IPS DF 6.9 (cell line): ENCODE measurements around the gene RHOBTB3.
"Not testable (repeated sequence)": the region's sequence is repeated elsewhere in the genome, so short reads cannot be mapped to it uniquely, and the experiment has no call there.

Experiments
- DNase-seq: peaks from one replicate; pipeline ENCODE4 v3.0.0-alpha.2; 2013; ENCODE audit warnings: low read depth, low spot score
- H3K27ac ChIP-seq: one replicate; pipeline ENCODE4 v1.5.1; 2013; ENCODE audit warnings: low read length, control low read depth
- H3K27me3 ChIP-seq: 2 replicates; pipeline ENCODE4 v1.6.1; 2013; ENCODE audit warnings: mild to moderate bottlenecking, low read length; ENCODE audit not compliant: control insufficient read depth, insufficient read depth
- H3K36me3 ChIP-seq: 2 replicates; pipeline ENCODE4 v1.6.1; 2013; ENCODE audit warnings: low read length; ENCODE audit not compliant: control insufficient read depth, insufficient read depth
- H3K4me1 ChIP-seq: 2 replicates; pipeline ENCODE4 v1.6.1; 2013; ENCODE audit warnings: low read length; ENCODE audit not compliant: control insufficient read depth, insufficient read depth
- H3K4me3 ChIP-seq: 2 replicates; pipeline ENCODE4 v1.5.1; 2013; ENCODE audit warnings: mild to moderate bottlenecking, low read length
- H3K9me3 ChIP-seq: 2 replicates; pipeline ENCODE4 v1.6.1; 2013; ENCODE audit warnings: low read length, inconsistent platforms; ENCODE audit not compliant: control insufficient read depth, insufficient read depth
- WGBS: extraction: QIAGEN DNeasy Blood & Tissue Kit; methylation state at CpG from one replicate; pipeline ENCODE4 v1.1.7; 2013; ENCODE audit warnings: mixed read lengths, missing lambda C conversion rate; ENCODE audit not compliant: insufficient read length, insufficient coverage; 5-methylcytosine and 5-hydroxymethylcytosine counted together

Gene RHOBTB3

GRCh38 chr5:95803271-95804148, 72.4 kb downstream of the RHOBTB3 start:
- H3K4me1 ChIP-seq: no peaks in the 10 kb centered on the region; the same call in 1 of the 2 replicates
- no CpG with 5 or more reads among the region's 6 CpGs for WGBS
- no peak overlapping the region for H3K4me3 ChIP-seq
- no peak overlapping the region for H3K27ac ChIP-seq
- no peaks in the 10 kb centered on the region for H3K9me3 ChIP-seq
- H3K27me3 ChIP-seq: no peaks in the 10 kb centered on the region
- H3K36me3 ChIP-seq: no peaks in the 10 kb centered on the region
- DNase-seq: no peak

DNA sequence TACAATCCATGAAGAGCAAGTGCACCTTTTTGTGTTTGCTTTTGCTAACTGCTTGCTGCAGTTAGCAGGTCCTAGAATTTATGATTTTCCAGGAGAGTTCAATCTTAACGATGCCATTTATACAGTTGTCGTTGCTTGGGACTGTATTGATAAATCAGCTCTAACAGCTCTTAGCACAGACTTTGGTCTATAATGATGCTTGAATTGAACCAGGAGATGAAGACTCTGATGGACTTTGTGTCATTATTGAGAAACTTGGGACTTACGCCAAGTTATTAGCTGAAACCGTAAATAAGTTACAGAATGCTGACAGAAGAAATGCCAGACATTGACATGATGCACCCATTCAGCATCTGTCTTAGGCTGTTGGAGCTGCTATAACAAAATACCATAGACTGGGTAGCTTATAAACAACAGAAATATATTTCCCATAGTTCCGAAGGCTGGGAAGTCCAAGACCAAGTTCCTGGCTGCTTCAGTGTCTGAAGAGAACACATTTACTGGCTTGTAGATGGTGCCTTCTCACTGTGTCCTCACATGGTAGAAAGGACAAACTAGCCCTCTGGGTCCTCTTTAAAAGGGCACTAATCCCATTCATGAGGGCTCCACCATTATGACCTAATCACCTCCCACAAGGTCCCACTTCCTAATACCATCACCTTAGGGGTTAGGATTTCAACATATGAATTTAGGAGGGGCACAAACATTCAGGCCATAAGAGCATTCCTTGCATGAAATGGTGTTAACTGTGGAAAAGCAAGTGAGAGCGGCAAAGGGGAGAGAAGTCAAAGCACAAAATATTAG, 73.8 kb downstream of the RHOBTB3 start:
- H3K9me3 ChIP-seq: no peaks in the 10 kb centered on the region
- H3K36me3 ChIP-seq: no peaks in the 10 kb centered on the region
- no CpG with 5 or more reads among the region's 6 CpGs for WGBS
- peaks cover 3% of the 10 kb centered on the region for H3K4me1 ChIP-seq
- no peak for DNase-seq
- H3K4me3 ChIP-seq: no peak overlapping the region
- H3K27me3 ChIP-seq: no peaks in the 10 kb centered on the region
- no peak overlapping the region for H3K27ac ChIP-seq

GRCh38 chr5:95806687-95807086, 75.6 kb downstream of the RHOBTB3 start:
- Histone ChIP-seq H3K4me3 (no peak overlapping the region), H3K36me3 (no peaks in the 10 kb centered on the region), H3K9me3 (no peaks in the 10 kb centered on the region), H3K27me3 (no peaks in the 10 kb centered on the region), H3K27ac (no peak overlapping the region), H3K4me1 (peaks cover 3% of the 10 kb centered on the region)
- DNase-seq: no peak
- WGBS: no CpG with 5 or more reads among the region's 7 CpGs

DNA sequence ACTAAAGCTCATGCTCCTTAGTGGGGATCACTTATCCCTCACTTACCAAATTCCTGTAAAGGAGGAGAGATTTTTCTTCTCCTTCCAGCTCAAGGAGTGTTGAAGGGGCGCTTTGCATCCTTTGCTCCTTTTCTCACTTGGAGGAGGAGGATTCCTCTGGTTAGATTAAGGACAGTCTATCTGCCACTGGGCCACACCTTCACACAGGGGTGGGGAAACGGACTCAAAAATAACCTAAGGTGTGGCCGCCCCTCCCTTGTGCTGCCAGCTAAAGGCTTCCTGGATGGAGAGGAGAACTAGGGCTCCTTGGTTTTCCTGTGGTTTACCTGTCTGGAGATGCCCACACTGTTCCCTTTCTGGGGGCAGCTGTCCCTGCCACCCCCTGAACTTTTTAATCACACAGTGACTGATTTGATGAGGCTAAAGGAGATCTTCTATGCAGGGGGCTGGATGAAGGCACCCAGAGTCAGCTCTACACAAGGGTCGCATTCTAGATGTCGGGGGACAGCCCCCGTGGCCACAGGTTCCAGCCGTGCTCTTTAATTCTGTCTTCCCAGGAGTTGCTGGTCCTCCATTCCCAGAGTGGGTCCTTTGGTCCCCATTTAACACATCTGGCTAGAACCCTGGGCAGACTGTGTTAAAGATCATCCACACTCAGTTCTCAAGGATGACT, 77.0 kb downstream of the RHOBTB3 start:
- Histone ChIP-seq H3K4me3 (no peak overlapping the region), H3K27ac (no peak overlapping the region), H3K4me1 (peaks cover 3% of the 10 kb centered on the region), H3K36me3 (no peaks in the 10 kb centered on the region), H3K27me3 (no peaks in the 10 kb centered on the region), H3K9me3 (no peaks in the 10 kb centered on the region)
- DNase-seq: no peak
- no CpG with 5 or more reads among the region's 7 CpGs for WGBS

DNA sequence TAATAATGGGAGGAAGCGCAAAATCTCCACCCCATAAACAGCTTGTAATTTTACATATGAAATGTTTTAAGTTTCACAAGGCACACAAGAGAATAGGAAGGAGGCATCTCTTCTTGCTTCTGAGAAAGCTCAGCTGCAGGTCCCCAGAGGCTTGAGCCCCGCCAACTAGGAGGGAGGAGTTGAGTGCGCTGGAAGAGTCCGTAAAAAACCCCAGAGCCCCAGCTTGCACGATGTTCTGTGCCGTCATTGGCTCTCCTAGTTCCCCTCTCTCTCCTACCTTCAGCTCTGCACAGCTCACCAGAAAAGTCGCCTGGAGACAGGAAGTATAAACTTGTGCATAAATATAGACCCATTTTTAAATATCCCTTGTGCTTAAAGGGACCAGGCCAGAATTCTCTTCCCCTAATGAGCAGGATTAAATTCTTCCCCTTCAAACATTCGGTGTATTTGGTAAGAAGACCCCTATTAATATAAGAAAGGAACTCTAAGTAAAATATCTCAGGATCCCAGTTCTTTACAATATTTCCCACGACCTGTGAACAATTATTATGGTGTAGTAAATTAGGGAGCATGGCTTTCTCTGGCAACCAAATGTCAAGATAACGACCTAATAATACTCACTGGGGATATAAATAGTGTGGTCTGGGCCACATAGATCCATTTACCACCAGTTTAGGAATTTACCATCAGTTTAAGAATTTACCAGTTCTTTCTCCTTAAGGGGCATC, 77.7 kb downstream of the RHOBTB3 start:
- WGBS: no CpG with 5 or more reads among the region's 10 CpGs
- no peaks in the 10 kb centered on the region for H3K36me3 ChIP-seq
- H3K4me3 ChIP-seq: no peak overlapping the region
- peaks cover 3% of the 10 kb centered on the region for H3K4me1 ChIP-seq
- no peaks in the 10 kb centered on the region for H3K9me3 ChIP-seq
- no peaks in the 10 kb centered on the region for H3K27me3 ChIP-seq
- H3K27ac ChIP-seq: no peak overlapping the region
- DNase-seq: no peak

DNA sequence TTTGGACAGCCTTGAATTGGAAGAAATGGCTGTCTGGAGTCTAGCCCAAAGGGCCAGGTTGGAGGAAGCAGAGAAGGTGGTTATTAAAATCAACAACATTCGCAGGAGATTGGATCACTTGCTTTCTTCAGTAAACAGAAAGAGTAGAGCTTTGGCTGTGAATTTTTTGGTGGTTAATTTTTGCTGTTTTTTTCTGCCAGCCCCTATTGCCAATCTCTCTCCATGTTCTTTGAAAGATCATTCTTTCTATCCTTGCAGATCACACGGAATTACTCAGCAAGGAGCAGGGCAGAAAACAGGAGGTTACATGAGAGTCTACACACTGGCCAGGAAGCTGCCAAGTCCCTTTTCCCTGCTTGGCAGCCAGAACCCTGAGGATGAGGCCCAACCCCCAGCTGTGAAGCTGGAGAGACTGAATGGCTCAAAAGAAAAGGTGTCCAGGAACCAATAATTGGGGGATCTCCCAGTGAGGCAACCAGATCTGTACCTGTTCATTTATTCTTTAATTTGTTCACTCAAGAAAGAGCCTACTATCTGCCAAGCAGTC, 78.4 kb downstream of the RHOBTB3 start:
- H3K4me1 ChIP-seq: peaks cover 3% of the 10 kb centered on the region
- no peaks in the 10 kb centered on the region for H3K36me3 ChIP-seq
- no peak for DNase-seq
- H3K27ac ChIP-seq: no peak overlapping the region
- no CpG with 5 or more reads among the region's 2 CpGs for WGBS
- no peaks in the 10 kb centered on the region for H3K9me3 ChIP-seq
- no peak overlapping the region for H3K4me3 ChIP-seq
- no peaks in the 10 kb centered on the region for H3K27me3 ChIP-seq

DNA sequence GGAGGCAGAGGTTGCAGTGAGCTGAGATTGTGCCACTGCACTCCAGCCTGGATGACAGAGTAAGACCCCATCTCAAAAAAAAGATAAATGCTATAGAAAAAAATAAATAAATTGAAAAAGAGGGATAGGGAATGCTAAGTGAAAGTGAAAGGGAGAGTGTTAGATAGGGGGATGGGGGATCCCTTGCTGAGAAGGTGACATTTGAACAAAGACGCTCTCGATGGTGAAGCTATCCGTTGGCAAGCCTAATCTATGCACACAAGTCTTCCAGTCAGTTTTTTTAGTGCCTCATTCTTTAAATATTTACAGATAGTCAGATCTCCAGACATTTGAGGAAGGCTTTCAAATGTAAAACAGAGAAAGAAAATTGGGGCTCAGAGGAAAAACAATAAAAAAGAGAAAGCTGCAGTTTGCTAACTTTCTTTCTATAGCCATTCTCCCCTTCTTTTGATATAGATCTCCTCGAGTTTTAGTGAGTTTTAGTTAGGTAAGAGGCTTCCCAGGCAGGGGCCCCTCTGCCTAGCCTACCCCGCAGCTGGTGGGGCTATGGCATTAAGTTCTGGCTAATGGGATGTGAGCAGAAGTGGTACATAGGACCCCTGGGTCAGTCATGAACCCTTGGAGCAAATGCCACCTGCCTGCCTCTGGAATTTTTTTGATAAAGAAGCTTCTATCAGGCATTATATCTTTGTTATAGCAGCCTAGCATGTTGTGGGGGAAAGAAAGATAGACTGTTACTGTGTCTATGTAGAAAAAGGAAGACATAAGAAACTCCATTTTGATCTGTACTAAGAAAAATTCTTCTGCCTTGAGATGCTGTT, 79.4 kb downstream of the RHOBTB3 start:
- no peak for DNase-seq
- Histone ChIP-seq H3K27me3 (no peaks in the 10 kb centered on the region), H3K4me1 (peaks cover 3% of the 10 kb centered on the region), H3K36me3 (no peaks in the 10 kb centered on the region), H3K9me3 (no peaks in the 10 kb centered on the region), H3K4me3 (no peak overlapping the region), H3K27ac (no peak overlapping the region)
- no CpG with 5 or more reads among the region's 5 CpGs for WGBS

DNA sequence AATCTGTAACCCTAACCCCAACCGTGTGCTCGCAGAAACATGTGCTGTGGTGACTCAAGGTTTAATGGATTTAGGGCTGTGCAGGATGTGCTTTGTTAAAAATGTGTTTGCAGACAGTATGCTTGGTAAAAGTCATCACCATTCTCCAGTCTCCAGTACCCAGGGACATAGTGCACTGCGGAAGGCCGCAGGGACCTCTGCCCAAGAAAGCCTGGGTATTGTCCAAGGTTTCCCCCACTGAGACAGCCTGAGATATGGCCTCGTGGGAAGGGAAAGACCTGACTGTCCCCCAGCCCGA, 79.9 kb downstream of the RHOBTB3 start:
- H3K36me3 ChIP-seq, H3K4me1 ChIP-seq, DNase-seq, H3K27ac ChIP-seq, H3K9me3 ChIP-seq, H3K4me3 ChIP-seq, H3K27me3 ChIP-seq: not testable (repeated sequence)
- WGBS: no CpG with 5 or more reads among the region's 6 CpGs

GRCh38 chr5:95811461-95812073, 80.4 kb downstream of the RHOBTB3 start:
- not testable (repeated sequence) for H3K9me3 ChIP-seq, DNase-seq, H3K27me3 ChIP-seq, H3K27ac ChIP-seq, H3K4me3 ChIP-seq, H3K4me1 ChIP-seq, H3K36me3 ChIP-seq
- no CpG with 5 or more reads among the region's 13 CpGs for WGBS
